A673 (cell line): ENCODE data around the gene HECW1. TPM values are rescaled to one million over a fixed set of nuclear protein-coding genes. Genes with fewer than 3 reads are reported as not detected.

Experiments used
- BruUV-seq: library from RNA; stranded (reverse); fragments of 400-500 nt; replicated peaks from 2 replicates; lab custom pipeline; 2021; lab: Mats Ljungman, UMichigan
- CTCF ChIA-PET: fragments of 300-600 bp; sonication (Branson Sonifier 250); formaldehyde crosslinking; loops from one replicate; lab custom pipeline; 2022; ENCODE audit warnings: antibody characterized with exemption; lab: Charles Lee
- POLR2A ChIA-PET: fragments of 300-600 bp; sonication (Branson Sonifier 250); formaldehyde crosslinking; loops from one replicate; lab custom pipeline; 2022; ENCODE audit warnings: antibody characterized with exemption; ENCODE audit not compliant: low non-redundant PET; lab: Charles Lee
- DNase-seq: peaks from one replicate; pipeline ENCODE4 v3.0.0-alpha.2; 2015; ENCODE audit warnings: low spot score
- H3K27ac ChIP-seq: fragments of 200-600 bp; sonication (generic); 2 replicates; pipeline ENCODE4 v1.5.1; 2016; ENCODE audit warnings: mixed run types, low read depth, mild to moderate bottlenecking, mixed read lengths, antibody characterized with exemption, low read length; ENCODE audit not compliant: poor library complexity, severe bottlenecking
- H3K27me3 ChIP-seq: fragments of 200-600 bp; sonication (generic); replicated peaks from 2 replicates; pipeline ENCODE4 v1.6.1; 2017; ENCODE audit warnings: mixed run types, low read depth, mild to moderate bottlenecking, mixed read lengths, antibody characterized with exemption, low read length; ENCODE audit not compliant: insufficient read depth, poor library complexity
- H3K36me3 ChIP-seq: fragments of 200-600 bp; sonication (generic); 2 replicates; pipeline ENCODE4 v1.6.1; 2016; ENCODE audit warnings: mixed run types, mild to moderate bottlenecking, mixed read lengths, antibody characterized with exemption, low read length; ENCODE audit not compliant: insufficient read depth, poor library complexity, severe bottlenecking
- H3K4me1 ChIP-seq: fragments of 200-600 bp; sonication (generic); 2 replicates; pipeline ENCODE4 v1.6.1; 2017; ENCODE audit warnings: mixed run types, mild to moderate bottlenecking, mixed read lengths, antibody characterized with exemption, low read length; ENCODE audit not compliant: insufficient read depth, poor library complexity, severe bottlenecking
- H3K4me3 ChIP-seq: fragments of 200-600 bp; sonication (generic); 2 replicates; pipeline ENCODE4 v1.5.1; 2016; ENCODE audit warnings: low read depth, mixed run types, mild to moderate bottlenecking, mixed read lengths, low read length; ENCODE audit not compliant: poor library complexity, severe bottlenecking
- H3K9me3 ChIP-seq: fragments of 200-600 bp; sonication (generic); 2 replicates; pipeline ENCODE4 v1.6.1; 2016; ENCODE audit warnings: mixed run types, low read depth, mild to moderate bottlenecking, mixed read lengths, antibody characterized with exemption, low read length; ENCODE audit not compliant: poor library complexity, severe bottlenecking
- CTCF ChIP-seq: fragments of 300-800, 200-600 bp; sonication (generic); conservative IDR thresholded peaks from 2 replicates; pipeline ENCODE4 v1.5.1; 2017; ENCODE audit warnings: low read depth, mild to moderate bottlenecking, antibody characterized with exemption, low read length, moderate library complexity, mixed read lengths
- EZH2 ChIP-seq: fragments of 200-600 bp; sonication (generic); IDR thresholded peaks from 2 replicates; pipeline ENCODE4 v1.6.1; 2017; ENCODE audit warnings: borderline replicate concordance, low read depth, mild to moderate bottlenecking, mixed read lengths, antibody characterized with exemption, low read length; ENCODE audit not compliant: poor library complexity, severe bottlenecking
- intact Hi-C: fragments of 100-400 bp; cut with micrococcal nuclease; formaldehyde crosslinking; loops from one replicate; pipeline ENCODE4 v1.10.0; 2022; ENCODE audit not compliant: unreplicated experiment
- total RNA-seq: library from RNA; stranded (reverse); gene quantifications from 2 replicates; pipeline ENCODE4 v1.2.3, GENCODE V29; 2021

Gene HECW1
- total RNA-seq, 1 experiment from 2014 or later, result 0.39 TPM

- POLR2A ChIA-PET, result no interaction called here
- Histone ChIP-seq H3K4me3 (no peak overlapping the region), H3K27me3 (peaks cover 5% of the 10 kb centered on the region), H3K27ac (no peak overlapping the region), H3K9me3 (no peaks in the 10 kb centered on the region), H3K36me3 (no peaks in the 10 kb centered on the region), H3K4me1 (no peaks in the 10 kb centered on the region)
- BruUV-seq, result no TSS peak
- CTCF ChIA-PET, result no interaction called here
- TF ChIP-seq CTCF (no peak), EZH2 (no peak)
- no peak for DNase-seq
- intact Hi-C loops, result no loop called here
Measured at GRCh38 chr7:43395351-43395750, 282.9 kb downstream of the HECW1 start.

- intact Hi-C loops, result no loop called here
- ChIA-PET CTCF (no interaction called here), POLR2A (no interaction called here)
- no peak for DNase-seq
- H3K9me3 ChIP-seq, result no peaks in the 10 kb centered on the region
- peaks cover 5% of the 10 kb centered on the region for H3K27me3 ChIP-seq
- no peak overlapping the region for H3K4me3 ChIP-seq
- no peaks in the 10 kb centered on the region for H3K36me3 ChIP-seq
- BruUV-seq, result no TSS peak
- no peak overlapping the region for H3K27ac ChIP-seq
- TF ChIP-seq EZH2, result no peak
- TF ChIP-seq CTCF, result no peak
- H3K4me1 ChIP-seq, result no peaks in the 10 kb centered on the region
Measured at GRCh38 chr7:43396187-43396740, 283.8 kb downstream of the HECW1 start.

GRCh38 chr7:43398831-43399230 is 286.4 kb downstream of the HECW1 start:
- Histone ChIP-seq H3K27ac (no peak overlapping the region), H3K4me3 (no peak overlapping the region), H3K9me3 (no peaks in the 10 kb centered on the region), H3K36me3 (no peaks in the 10 kb centered on the region), H3K4me1 (no peaks in the 10 kb centered on the region), H3K27me3 (peaks cover 5% of the 10 kb centered on the region)
- CTCF ChIA-PET, result no interaction called here
- intact Hi-C loops, result no loop called here
- no peak for DNase-seq
- TF ChIP-seq EZH2 (no peak), CTCF (no peak)
- POLR2A ChIA-PET, result no interaction called here
- BruUV-seq, result no TSS peak
